ENCODE measurements around the gene GNG2.

- no peak for TF ChIP-seq CTCF (conservative IDR thresholded peaks at IDR 0.05 in 1 of 2, IDR thresholded peaks at IDR 0.05 in 1 of 2; ENCODE audit: low read depth in 1 of 2, low read length in 2 of 2)
- TF ChIP-seq EZH2 (IDR thresholded peaks at IDR 0.05; ENCODE audit: low read length, missing control alignments), result no peak
Measured at GRCh38 chr14:51924600-51924999, 64.2 kb downstream of the GNG2 start.
